ENCODE results near the gene PILRB. TPM values are rescaled to one million over a fixed set of nuclear protein-coding genes. Genes with fewer than 3 reads are reported as not detected.
"Not testable (repeated sequence)": the region's sequence is repeated elsewhere in the genome, so short reads cannot be mapped to it uniquely, and the experiment has no call there.

The PILRB gene
- total RNA-seq, 1 experiment from 2014 or later = 119 TPM

- POLR2A ChIA-PET (ENCODE audit: unreplicated experiment) = interaction anchor here (0.6 to 0.7 kb wide), 3 partner anchors 198 to 746 kb away, joined by 5 read pairs; partner anchors contain the start of gene SRRT
These were observed 22.1 kb upstream of the PILRB start for GRCh38 chr7:100335566-100336466.

DNA sequence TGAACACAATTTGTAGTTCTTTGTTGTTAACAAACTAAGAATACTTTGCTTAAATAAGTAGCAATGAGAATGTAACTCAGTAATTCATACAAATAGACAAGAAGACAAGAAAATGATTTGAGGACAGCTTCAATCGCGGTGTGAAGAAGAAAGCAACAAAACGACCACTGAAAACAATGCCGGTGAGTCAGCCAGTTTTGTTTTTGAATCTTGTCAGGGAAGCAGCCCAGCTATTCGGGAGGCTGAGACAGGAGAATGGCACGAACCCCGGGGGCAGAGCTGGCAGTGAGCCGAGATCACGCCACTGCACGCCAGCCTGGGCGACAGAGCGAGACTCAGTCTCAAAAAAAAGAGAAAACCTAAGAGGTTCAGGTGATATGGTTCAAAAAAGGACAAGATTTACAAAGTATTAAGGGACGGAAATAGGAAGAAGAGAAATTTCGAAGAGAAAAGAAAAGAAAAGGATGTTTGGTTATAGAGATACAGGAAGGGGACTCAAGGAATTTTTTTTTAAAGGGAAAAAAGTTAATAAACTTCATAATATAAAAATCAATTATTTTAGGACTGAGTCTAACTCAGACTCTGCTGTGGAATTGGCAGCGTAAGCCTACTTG, 19.7 kb upstream of the PILRB start:
- DNase-seq = peak; percentile 87 to 88
- Histone ChIP-seq H3F3A (ENCODE audit: insufficient read depth, low read depth) (peaks cover 45% of the 10 kb centered on the region), H3K27ac (peak overlapping the region; percentile 97), H3K4me2 (peak overlapping the region; percentile 95), H3K4me1 (replicated peaks; ENCODE audit: insufficient read depth) (peaks cover 52% of the 10 kb centered on the region), H4K20me1 (ENCODE audit: insufficient read depth) (peaks cover 18% of the 10 kb centered on the region), H3K4me3 (peak overlapping the region; percentile 93), H3K36me3 (ENCODE audit: low read depth) (peaks cover 10% of the 10 kb centered on the region), H3K79me2 (ENCODE audit: low read depth) (peaks cover 62% of the 10 kb centered on the region)
- H3K27me3 ChIP-seq (ENCODE audit: insufficient read depth, low read depth); H3K9me3 ChIP-seq (ENCODE audit: insufficient read depth, low read depth); H3K9me2 ChIP-seq (ENCODE audit: insufficient read depth); intact Hi-C loops (cut with micrococcal nuclease; ENCODE audit: unreplicated experiment); CTCF ChIA-PET; H2AFZ ChIP-seq: not testable (repeated sequence)
- POLR2A ChIA-PET (ENCODE audit: unreplicated experiment) = interaction anchor here (0.6 to 1.0 kb wide), 2 partner anchors 68 to 260 kb away, joined by 3 read pairs; no protein-coding TSS in a partner anchor
- BruUV-seq (replicated peaks) = TSS peak; percentile 33

More at GRCh38 chr7:100335566-100336466, 22.1 kb upstream of the PILRB start:
- Histone ChIP-seq H3K4me2 (peak overlapping the region; percentile 83), H3K4me3 (peak overlapping the region; percentile 93), H3K4me1 (replicated peaks; ENCODE audit: insufficient read depth) (peaks cover 30% of the 10 kb centered on the region), H3K27ac (peak overlapping the region; percentile 92), H3K79me2 (ENCODE audit: low read depth) (peaks cover 48% of the 10 kb centered on the region), H3F3A (ENCODE audit: insufficient read depth, low read depth) (peaks cover 27% of the 10 kb centered on the region), H2AFZ (0 out of 2 replicates have a peak overlapping the region, but pooled peaks have one; percentile 15)
- H3K27me3 ChIP-seq (ENCODE audit: insufficient read depth, low read depth); H4K20me1 ChIP-seq (ENCODE audit: insufficient read depth); H3K36me3 ChIP-seq (ENCODE audit: low read depth); H3K9me3 ChIP-seq (ENCODE audit: insufficient read depth, low read depth); H3K9me2 ChIP-seq (ENCODE audit: insufficient read depth); BruUV-seq (replicated peaks): not testable (repeated sequence)
- CTCF ChIA-PET = interaction anchor here (0.6 kb wide), 1 partner anchor 101 kb away, joined by 5 read pairs; no protein-coding TSS in a partner anchor
- DNase-seq = peak; percentile 88 to 97
- intact Hi-C loops (cut with micrococcal nuclease; ENCODE audit: unreplicated experiment) = loop anchor here (1.0 kb wide), 1 partner anchor 93 kb away; the partner anchor contains the start of gene MEPCE

DNA sequence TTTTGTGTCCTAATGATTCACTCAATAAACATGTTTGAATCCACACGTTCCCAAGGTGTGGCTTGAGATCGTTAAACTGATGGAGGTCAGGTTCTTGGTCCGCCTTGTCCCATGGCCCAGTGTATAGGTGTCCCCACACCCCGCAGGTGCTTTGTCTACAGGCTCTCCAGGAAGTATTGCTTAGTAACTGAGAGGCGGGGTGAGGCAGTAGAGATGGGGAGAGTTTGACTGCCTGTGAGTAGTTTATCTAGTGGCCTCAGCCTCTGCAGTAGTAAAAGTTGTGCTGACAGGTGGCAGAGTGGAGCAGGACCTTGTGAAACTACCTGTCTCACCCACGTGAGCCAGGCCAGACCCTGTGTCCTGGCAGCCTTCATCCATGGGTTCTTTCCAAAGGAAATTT, 16.6 kb upstream of the PILRB start:
- H3K4me3 ChIP-seq; H3K9me3 ChIP-seq (ENCODE audit: insufficient read depth, low read depth); POLR2A ChIA-PET (ENCODE audit: unreplicated experiment); H3K9me2 ChIP-seq (ENCODE audit: insufficient read depth); CTCF ChIA-PET; H3K27me3 ChIP-seq (ENCODE audit: insufficient read depth, low read depth); BruUV-seq (replicated peaks); H2AFZ ChIP-seq: not testable (repeated sequence)
- Histone ChIP-seq H3K79me2 (ENCODE audit: low read depth) (peaks cover 70% of the 10 kb centered on the region), H3F3A (ENCODE audit: insufficient read depth, low read depth) (peaks cover 66% of the 10 kb centered on the region), H3K4me2 (peak overlapping the region; percentile 37; the same call in 1 of the 2 replicates), H4K20me1 (ENCODE audit: insufficient read depth) (peaks cover 45% of the 10 kb centered on the region), H3K27ac (peak overlapping the region; percentile 80), H3K36me3 (ENCODE audit: low read depth) (peaks cover 21% of the 10 kb centered on the region), H3K4me1 (replicated peaks; ENCODE audit: insufficient read depth) (peaks cover 66% of the 10 kb centered on the region)
- intact Hi-C loops (cut with micrococcal nuclease; ENCODE audit: unreplicated experiment) = loop anchor here (2.0 kb wide), 2 partner anchors 72 to 94 kb away; no protein-coding TSS in a partner anchor
- TF ChIP-seq CTCF (conservative IDR thresholded peaks at IDR 0.05) = peak; percentile 17; the same call in 1 of the 2 replicates
- peak; percentile 89 to 97 for DNase-seq

GRCh38 chr7:100342765-100343164, 15.2 kb upstream of the PILRB start:
- Histone ChIP-seq H3K9me2 (ENCODE audit: insufficient read depth) (no peaks in the 10 kb centered on the region), H3K4me1 (replicated peaks; ENCODE audit: insufficient read depth) (peaks cover 60% of the 10 kb centered on the region), H3K4me3 (no peak overlapping the region), H3K79me2 (ENCODE audit: low read depth) (peaks cover 66% of the 10 kb centered on the region), H3K27ac (no peak overlapping the region), H4K20me1 (ENCODE audit: insufficient read depth) (peaks cover 58% of the 10 kb centered on the region), H2AFZ (no peak overlapping the region), H3K9me3 (ENCODE audit: insufficient read depth, low read depth) (no peaks in the 10 kb centered on the region), H3K36me3 (ENCODE audit: low read depth) (peaks cover 32% of the 10 kb centered on the region), H3K27me3 (ENCODE audit: insufficient read depth, low read depth) (no peaks in the 10 kb centered on the region), H3F3A (ENCODE audit: insufficient read depth, low read depth) (peaks cover 74% of the 10 kb centered on the region), H3K4me2 (no peak overlapping the region)
- no peak for DNase-seq
- BruUV-seq (replicated peaks) = no TSS peak
- POLR2A ChIA-PET (ENCODE audit: unreplicated experiment) = interaction anchor here (0.6 kb wide), 1 partner anchor 69 kb away, joined by 8 read pairs; no protein-coding TSS in a partner anchor
- no peak for TF ChIP-seq EZH2 (IDR thresholded peaks at IDR 0.05; ENCODE audit: low read depth)
- TF ChIP-seq CTCF (conservative IDR thresholded peaks at IDR 0.05) = no peak
- CTCF ChIA-PET = interaction anchor here (0.5 to 0.8 kb wide), 2 partner anchors 76 to 274 kb away, joined by 5 read pairs; no protein-coding TSS in a partner anchor
- intact Hi-C loops (cut with micrococcal nuclease; ENCODE audit: unreplicated experiment) = no loop called here

DNA sequence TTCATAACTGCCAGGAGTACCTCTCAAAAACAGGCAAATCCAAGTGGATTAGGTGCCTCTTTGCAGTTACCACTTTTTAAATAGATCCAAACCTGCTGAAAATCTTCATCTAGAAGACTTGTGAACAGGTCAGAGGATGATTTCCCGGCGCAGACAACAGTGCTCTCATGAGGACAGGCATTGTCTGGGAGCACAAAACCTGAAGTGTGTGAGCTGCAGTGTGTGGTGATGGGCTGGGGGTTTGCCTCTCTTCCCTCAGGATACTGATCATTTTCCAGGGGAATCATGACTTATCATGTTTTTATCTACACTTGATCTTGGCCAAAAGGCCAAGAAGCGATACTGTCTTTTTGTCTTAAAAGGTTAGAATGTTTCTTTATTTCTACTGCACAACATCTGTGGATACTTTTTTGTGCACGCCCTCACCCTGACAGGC, 13.8 kb upstream of the PILRB start:
- intact Hi-C loops (cut with micrococcal nuclease; ENCODE audit: unreplicated experiment); H3K27me3 ChIP-seq (ENCODE audit: insufficient read depth, low read depth); H3K4me3 ChIP-seq; H3K9me2 ChIP-seq (ENCODE audit: insufficient read depth); H3K4me2 ChIP-seq; DNase-seq; H2AFZ ChIP-seq; H3K9me3 ChIP-seq (ENCODE audit: insufficient read depth, low read depth): not testable (repeated sequence)
- CTCF ChIA-PET = interaction anchor here (0.6 to 0.7 kb wide), 2 partner anchors 64 to 100 kb away, joined by 3 to 6 read pairs; no protein-coding TSS in a partner anchor
- H3K79me2 ChIP-seq (ENCODE audit: low read depth) = peaks cover 56% of the 10 kb centered on the region
- BruUV-seq (replicated peaks) = TSS peak; percentile 79
- H3F3A ChIP-seq (ENCODE audit: insufficient read depth, low read depth) = peaks cover 73% of the 10 kb centered on the region
- peaks cover 39% of the 10 kb centered on the region for H3K36me3 ChIP-seq (ENCODE audit: low read depth)
- 0 out of 2 replicates have a peak overlapping the region, but pooled peaks have one; percentile 11 for H3K27ac ChIP-seq
- H3K4me1 ChIP-seq (replicated peaks; ENCODE audit: insufficient read depth) = peaks cover 46% of the 10 kb centered on the region
- H4K20me1 ChIP-seq (ENCODE audit: insufficient read depth) = peaks cover 59% of the 10 kb centered on the region
- POLR2A ChIA-PET (ENCODE audit: unreplicated experiment) = interaction anchor here (0.5 kb wide), 1 partner anchor 206 kb away, joined by 4 read pairs; no protein-coding TSS in a partner anchor
